ENCODE results near the gene GJD4. TPM values are rescaled to one million over a fixed set of nuclear protein-coding genes. Genes with fewer than 3 reads are reported as not detected.

Gene GJD4
- total RNA-seq, 1 experiment from 2014 or later: 0.18 TPM

DNA sequence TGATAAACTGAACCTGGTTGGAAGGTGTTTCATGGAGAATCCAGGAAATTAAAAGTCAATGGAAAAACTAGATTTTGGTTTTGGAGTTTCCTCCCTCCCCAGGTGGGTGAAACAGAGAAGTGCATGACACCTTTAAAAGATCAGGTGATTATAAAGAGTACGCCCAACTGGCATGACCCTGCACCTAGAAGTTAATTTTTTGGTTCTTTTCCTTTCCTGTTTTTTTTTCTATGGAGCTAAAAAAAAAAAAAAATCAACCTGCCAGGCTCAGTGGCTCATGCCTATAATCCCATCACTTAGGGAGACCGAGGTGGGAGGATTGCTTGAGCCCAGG lies 7.9 kb downstream of the GJD4 start:
- H3K27me3 ChIP-seq (replicated peaks; ENCODE audit: control insufficient read depth, insufficient read depth, low read length): no peaks in the 10 kb centered on the region
- DNase-seq: no peak
- H3K36me3 ChIP-seq (ENCODE audit: control insufficient read depth, insufficient read depth, low read length): no peaks in the 10 kb centered on the region
- H3K4me3 Mint-ChIP-seq (ENCODE audit: unreplicated experiment): no peak overlapping the region
- ChIA-PET CTCF (interaction anchor here (1.1 to 2.2 kb wide), 6 partner anchors 11 to 1166 kb away, joined by 3 to 14 read pairs (median 4); no protein-coding TSS in a partner anchor), POLR2A (no interaction called here)
- TF ChIP-seq, protein P1, sequence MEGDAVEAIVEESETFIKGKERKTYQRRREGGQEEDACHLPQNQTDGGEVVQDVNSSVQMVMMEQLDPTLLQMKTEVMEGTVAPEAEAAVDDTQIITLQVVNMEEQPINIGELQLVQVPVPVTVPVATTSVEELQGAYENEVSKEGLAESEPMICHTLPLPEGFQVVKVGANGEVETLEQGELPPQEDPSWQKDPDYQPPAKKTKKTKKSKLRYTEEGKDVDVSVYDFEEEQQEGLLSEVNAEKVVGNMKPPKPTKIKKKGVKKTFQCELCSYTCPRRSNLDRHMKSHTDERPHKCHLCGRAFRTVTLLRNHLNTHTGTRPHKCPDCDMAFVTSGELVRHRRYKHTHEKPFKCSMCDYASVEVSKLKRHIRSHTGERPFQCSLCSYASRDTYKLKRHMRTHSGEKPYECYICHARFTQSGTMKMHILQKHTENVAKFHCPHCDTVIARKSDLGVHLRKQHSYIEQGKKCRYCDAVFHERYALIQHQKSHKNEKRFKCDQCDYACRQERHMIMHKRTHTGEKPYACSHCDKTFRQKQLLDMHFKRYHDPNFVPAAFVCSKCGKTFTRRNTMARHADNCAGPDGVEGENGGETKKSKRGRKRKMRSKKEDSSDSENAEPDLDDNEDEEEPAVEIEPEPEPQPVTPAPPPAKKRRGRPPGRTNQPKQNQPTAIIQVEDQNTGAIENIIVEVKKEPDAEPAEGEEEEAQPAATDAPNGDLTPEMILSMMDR (IDR thresholded peaks at IDR 0.05; ENCODE audit: insufficient read depth in 1 of 2, low read depth in 1 of 2, low read length in 1 of 2, severe bottlenecking in 1 of 2, unreplicated experiment in 1 of 2): no peak
- H3K9me3 ChIP-seq: peaks cover 14% of the 10 kb centered on the region; the same call in 1 of the 2 replicates
- intact Hi-C loops (cut with micrococcal nuclease; ENCODE audit: unreplicated experiment): no loop called here
- peaks cover 10% of the 10 kb centered on the region for H3K9me3 Mint-ChIP-seq (ENCODE audit: unreplicated experiment)
- peaks cover 34% of the 10 kb centered on the region for H3K4me1 ChIP-seq
- no TSS peak for BruUV-seq (replicated peaks)
- peaks cover 28% of the 10 kb centered on the region for H3K4me1 Mint-ChIP-seq (ENCODE audit: low read depth, unreplicated experiment)
- H3K4me3 ChIP-seq (ENCODE audit: low read depth, low read length): no peak overlapping the region
- H3K27me3 Mint-ChIP-seq (ENCODE audit: insufficient read depth, unreplicated experiment): no peaks in the 10 kb centered on the region
- no peak overlapping the region for H3K27ac Mint-ChIP-seq (ENCODE audit: unreplicated experiment)
- no peaks in the 10 kb centered on the region for H3K36me3 Mint-ChIP-seq (ENCODE audit: insufficient read depth, unreplicated experiment)

DNA sequence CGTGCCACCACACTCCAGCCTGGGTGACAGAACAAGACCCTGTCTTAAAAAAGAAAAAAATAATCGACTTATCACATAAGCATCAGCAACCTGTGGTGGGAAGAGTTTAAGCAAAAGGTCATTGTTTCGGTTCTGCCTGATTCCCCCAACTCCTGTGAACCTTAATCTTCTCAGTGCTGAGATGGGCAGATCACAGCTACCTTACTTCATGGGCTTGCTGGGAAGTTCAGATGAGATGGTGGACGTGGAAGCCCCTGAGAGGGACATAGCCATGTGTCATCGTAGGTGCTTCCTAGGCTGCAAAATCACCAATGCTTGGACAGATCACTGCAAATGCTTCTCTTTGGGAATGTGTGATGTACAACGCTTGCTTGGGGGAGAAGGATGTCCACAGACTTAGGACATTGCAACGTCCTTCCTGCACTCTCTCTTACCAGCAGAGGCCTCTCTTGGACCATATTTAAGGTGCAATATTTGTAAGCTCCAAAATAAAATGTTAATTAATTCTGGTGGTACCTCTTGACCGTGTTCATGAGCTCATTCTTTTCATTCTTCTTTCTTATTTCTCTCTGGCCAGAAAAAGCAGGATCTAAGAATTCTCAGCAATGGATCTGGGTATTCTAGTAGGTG lies 8.6 kb downstream of the GJD4 start:
- intact Hi-C loops (cut with micrococcal nuclease; ENCODE audit: unreplicated experiment): no loop called here
- peak in 1 of 2 experiments; percentile 30 for DNase-seq
- Histone ChIP-seq H3K36me3 (ENCODE audit: control insufficient read depth, insufficient read depth, low read length) (no peaks in the 10 kb centered on the region), H3K4me1 (peaks cover 34% of the 10 kb centered on the region), H3K27me3 (replicated peaks; ENCODE audit: control insufficient read depth, insufficient read depth, low read length) (no peaks in the 10 kb centered on the region), H3K4me3 (ENCODE audit: low read depth, low read length) (no peak overlapping the region), H3K9me3 (peaks cover 14% of the 10 kb centered on the region; the same call in 1 of the 2 replicates)
- ChIA-PET CTCF (interaction anchor here (0.6 to 2.2 kb wide), 4 partner anchors 19 to 1166 kb away, joined by 3 to 14 read pairs (median 6); no protein-coding TSS in a partner anchor), POLR2A (no interaction called here)
- Mint-ChIP-seq H3K27me3 (ENCODE audit: insufficient read depth, unreplicated experiment) (no peaks in the 10 kb centered on the region), H3K4me1 (ENCODE audit: low read depth, unreplicated experiment) (peaks cover 28% of the 10 kb centered on the region), H3K9me3 (ENCODE audit: unreplicated experiment) (peaks cover 10% of the 10 kb centered on the region), H3K4me3 (ENCODE audit: unreplicated experiment) (no peak overlapping the region), H3K27ac (ENCODE audit: unreplicated experiment) (no peak overlapping the region), H3K36me3 (ENCODE audit: insufficient read depth, unreplicated experiment) (no peaks in the 10 kb centered on the region)
- BruUV-seq (replicated peaks): no TSS peak
- TF ChIP-seq, protein P1 (IDR thresholded peaks at IDR 0.05; ENCODE audit: insufficient read depth in 1 of 2, low read depth in 1 of 2, low read length in 1 of 2, severe bottlenecking in 1 of 2, unreplicated experiment in 1 of 2): peak; percentile 41 to 47

DNA sequence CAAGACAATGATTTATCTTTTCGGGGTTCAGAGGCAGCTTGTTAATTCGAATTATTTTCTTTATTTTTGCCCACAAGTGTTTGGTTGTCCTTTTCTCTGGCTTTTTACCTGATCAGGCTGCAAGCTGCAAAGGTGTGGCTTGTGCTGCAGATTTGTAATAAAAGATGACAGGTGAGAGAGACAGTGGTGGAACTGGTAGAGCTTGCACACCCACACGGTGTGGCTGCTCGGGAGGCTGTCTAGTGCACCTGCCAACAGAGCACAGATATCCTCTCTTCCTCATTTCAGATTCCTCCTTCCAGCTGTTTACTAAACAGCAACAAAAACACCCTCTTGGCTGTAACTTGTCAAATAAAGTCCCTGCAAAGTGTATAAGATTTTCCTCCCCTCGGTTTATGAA lies 9.2 kb downstream of the GJD4 start:
- Histone ChIP-seq H3K4me1 (peaks cover 34% of the 10 kb centered on the region), H3K9me3 (peaks cover 13% of the 10 kb centered on the region; the same call in 1 of the 2 replicates), H3K36me3 (ENCODE audit: control insufficient read depth, insufficient read depth, low read length) (no peaks in the 10 kb centered on the region), H3K4me3 (ENCODE audit: low read depth, low read length) (no peak overlapping the region), H3K27me3 (replicated peaks; ENCODE audit: control insufficient read depth, insufficient read depth, low read length) (no peaks in the 10 kb centered on the region)
- TF ChIP-seq, protein P1 (IDR thresholded peaks at IDR 0.05; ENCODE audit: insufficient read depth in 1 of 2, low read depth in 1 of 2, low read length in 1 of 2, severe bottlenecking in 1 of 2, unreplicated experiment in 1 of 2): no peak
- BruUV-seq (replicated peaks): no TSS peak
- DNase-seq: peak in 1 of 2 experiments; percentile 13
- no peaks in the 10 kb centered on the region for H3K36me3 Mint-ChIP-seq (ENCODE audit: insufficient read depth, unreplicated experiment)
- no peak overlapping the region for H3K27ac Mint-ChIP-seq (ENCODE audit: unreplicated experiment)
- ChIA-PET POLR2A (no interaction called here), CTCF (interaction anchor here (0.6 to 2.2 kb wide), 4 partner anchors 18 to 1165 kb away, joined by 3 to 14 read pairs (median 6); no protein-coding TSS in a partner anchor)
- H3K4me3 Mint-ChIP-seq (ENCODE audit: unreplicated experiment): no peak overlapping the region
- H3K4me1 Mint-ChIP-seq (ENCODE audit: low read depth, unreplicated experiment): peaks cover 28% of the 10 kb centered on the region
- peaks cover 15% of the 10 kb centered on the region for H3K9me3 Mint-ChIP-seq (ENCODE audit: unreplicated experiment)
- intact Hi-C loops (cut with micrococcal nuclease; ENCODE audit: unreplicated experiment): no loop called here
- H3K27me3 Mint-ChIP-seq (ENCODE audit: insufficient read depth, unreplicated experiment): no peaks in the 10 kb centered on the region
